Cerebellar cortex (tissue), 1 donor: Measurements from ENCODE around the gene NRIP2.

Experiments
- DNase-seq: peaks from one replicate; pipeline ENCODE4 v3.0.0-alpha.2; 2015; ENCODE audit warnings: low spot score

The NRIP2 gene

GRCh38 chr12:2775431-2775830, 59.4 kb downstream of the NRIP2 start:
- no peak for DNase-seq
